Activated naive CD4-positive, alpha-beta T cell (primary cell): ENCODE data around the gene EFCAB6.

ENCODE experiments used
- DNase-seq, 4 experiments: peaks; one replicate each; lab custom pipeline; 2025; lab: John Stamatoyannopoulos, UW

Gene EFCAB6

GRCh38 chr22:43529461-43529860 is 282.6 kb downstream of the EFCAB6 start:
- no peak for DNase-seq

GRCh38 chr22:43528601-43529360 is 283.3 kb downstream of the EFCAB6 start:
- no peak for DNase-seq

DNA sequence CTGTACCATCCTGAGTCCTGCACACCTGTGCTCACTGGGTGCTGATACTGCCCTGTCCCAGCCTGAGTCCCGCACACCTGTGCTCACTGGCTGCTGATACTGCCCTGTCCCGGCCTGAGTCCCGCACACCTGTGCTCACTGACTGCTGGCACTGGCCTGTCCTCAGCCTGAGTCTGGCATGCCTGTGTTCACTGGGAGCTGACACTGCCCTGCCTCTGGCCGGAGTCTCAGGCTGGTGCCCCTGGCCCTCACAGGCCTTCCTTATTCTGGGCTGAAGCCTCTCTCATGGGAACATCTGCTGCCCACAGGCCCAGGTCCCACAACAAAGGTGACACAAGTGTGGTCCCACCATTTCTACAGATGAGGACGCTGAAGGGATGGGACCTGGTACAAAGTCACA is 285.2 kb downstream of the EFCAB6 start:
- no peak for DNase-seq

DNA sequence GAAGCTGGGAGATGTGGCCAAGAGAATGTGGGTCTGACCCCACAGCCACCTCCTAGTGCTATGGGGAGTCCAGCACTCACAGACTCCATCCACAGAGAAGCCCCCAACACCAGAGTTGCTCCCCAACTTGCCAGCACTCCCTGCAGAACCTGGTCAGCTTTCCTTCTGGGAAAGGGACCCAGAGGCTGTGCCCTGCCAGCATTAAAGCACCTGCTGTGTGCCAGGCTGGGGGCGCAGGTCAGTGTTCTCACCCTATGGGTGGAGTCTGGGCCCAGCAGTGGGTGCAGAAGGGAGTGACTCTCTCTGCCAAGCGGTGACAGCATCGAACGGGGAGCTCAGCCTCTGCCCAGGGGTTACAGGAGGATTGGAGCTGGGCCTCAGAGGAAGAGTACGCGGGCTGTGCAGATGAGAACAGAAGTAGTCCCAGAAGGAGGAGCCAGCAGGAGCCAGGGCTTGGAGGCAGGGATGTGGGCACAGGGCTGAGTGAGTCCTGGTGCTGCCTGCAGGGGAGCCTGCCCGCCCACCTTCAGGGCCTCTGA is 285.9 kb downstream of the EFCAB6 start:
- DNase-seq = no peak

- no peak for DNase-seq
These were observed 290.4 kb downstream of the EFCAB6 start for GRCh38 chr22:43521716-43522115.

GRCh38 chr22:43520632-43521039 is 291.5 kb downstream of the EFCAB6 start:
- DNase-seq = no peak

- no peak for DNase-seq
These were observed 295.0 kb downstream of the EFCAB6 start for GRCh38 chr22:43516996-43517635.

DNA sequence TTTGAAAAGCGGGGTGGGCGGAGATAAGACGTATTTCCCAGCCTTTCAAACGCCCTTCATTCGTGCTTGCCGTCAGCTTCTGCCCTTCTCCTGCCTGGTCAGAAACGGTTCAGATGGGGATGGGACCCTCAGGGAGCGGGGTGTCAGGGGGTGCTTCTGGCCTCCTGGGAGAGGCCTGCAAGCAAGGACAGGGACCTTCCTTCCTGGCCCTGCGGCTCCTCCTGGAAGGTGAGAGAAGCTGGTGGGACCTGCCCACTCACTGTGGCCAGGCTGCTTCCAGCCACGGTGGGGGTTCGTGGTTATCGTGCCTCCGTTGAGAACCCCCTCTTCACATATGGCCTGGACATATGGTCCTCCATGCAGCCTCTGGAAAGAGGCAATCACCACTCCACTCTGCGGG is 295.7 kb downstream of the EFCAB6 start:
- DNase-seq = no peak

DNA sequence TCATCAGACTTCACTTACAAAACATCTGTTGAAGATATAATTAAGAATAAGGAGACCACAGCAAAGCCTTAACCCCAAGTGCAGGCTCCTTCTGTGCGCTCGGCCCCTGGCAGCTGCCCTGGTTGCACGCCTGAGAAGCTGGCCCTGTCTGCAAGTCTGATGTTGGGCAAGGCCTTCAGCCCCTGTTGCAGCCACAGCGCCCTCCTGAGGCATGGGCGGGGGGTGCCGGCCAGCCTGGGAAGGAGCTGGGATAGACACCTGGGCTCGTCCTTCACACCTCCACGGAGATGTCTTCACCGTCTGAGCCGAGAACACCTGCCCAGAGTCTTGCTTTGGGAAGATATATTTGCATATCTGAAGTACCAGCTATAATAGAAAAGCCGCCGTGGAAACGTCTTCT is 296.2 kb downstream of the EFCAB6 start:
- DNase-seq = no peak

GRCh38 chr22:43515411-43515810 is 296.7 kb downstream of the EFCAB6 start:
- no peak for DNase-seq

DNA sequence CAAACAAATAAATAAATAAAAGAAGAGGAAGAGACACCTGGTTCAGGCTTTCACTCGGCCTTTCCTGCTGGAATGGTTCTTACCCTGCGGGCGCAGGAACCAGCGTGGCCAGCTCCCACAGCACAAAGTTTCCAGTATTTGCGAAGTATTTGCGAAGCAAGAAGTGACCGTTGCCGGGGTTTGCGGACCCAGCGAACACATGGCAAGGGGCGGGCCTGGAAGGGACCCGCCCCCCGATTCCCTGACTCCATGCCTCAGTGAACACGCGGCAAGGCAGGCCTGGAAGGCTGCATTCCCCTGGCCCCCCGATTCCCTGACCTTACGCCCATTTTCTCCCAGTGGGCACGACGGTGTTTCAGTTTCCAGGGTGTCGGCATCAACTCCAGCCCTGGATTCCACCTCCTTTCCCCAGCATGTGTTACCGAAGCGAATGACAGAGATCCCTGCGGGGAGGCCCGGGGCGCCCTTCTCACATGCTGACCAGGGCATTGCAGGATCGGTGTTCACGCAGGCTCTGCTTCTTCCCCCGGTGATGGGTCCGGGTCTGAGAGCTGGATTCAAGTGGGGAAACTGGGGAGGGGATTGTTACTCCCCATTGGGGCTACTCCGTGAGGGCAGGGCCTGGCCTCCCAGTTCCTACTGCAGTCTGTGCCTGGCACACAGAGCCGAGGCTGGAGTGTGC is 297.5 kb downstream of the EFCAB6 start:
- DNase-seq = no peak

DNA sequence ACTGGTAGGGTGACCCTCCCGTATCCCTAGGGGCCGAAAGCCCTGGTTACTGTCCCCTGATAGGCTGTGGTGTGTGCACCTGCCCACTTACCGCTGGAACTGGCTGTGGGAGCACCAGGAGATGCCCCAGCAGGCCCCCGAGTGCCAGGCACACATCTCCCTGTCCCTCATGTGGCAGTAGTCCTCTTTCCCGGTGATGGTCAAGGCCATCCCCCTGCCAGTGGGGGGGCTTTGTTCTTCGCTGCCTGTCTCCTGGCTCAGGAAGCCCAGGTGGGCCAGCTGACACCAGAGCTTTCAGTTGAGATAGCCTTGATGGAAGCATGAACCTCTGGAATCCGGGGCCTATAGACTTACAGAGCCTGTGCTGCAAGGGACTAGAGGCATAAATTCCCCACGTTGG is 299.8 kb downstream of the EFCAB6 start:
- no peak for DNase-seq

DNA sequence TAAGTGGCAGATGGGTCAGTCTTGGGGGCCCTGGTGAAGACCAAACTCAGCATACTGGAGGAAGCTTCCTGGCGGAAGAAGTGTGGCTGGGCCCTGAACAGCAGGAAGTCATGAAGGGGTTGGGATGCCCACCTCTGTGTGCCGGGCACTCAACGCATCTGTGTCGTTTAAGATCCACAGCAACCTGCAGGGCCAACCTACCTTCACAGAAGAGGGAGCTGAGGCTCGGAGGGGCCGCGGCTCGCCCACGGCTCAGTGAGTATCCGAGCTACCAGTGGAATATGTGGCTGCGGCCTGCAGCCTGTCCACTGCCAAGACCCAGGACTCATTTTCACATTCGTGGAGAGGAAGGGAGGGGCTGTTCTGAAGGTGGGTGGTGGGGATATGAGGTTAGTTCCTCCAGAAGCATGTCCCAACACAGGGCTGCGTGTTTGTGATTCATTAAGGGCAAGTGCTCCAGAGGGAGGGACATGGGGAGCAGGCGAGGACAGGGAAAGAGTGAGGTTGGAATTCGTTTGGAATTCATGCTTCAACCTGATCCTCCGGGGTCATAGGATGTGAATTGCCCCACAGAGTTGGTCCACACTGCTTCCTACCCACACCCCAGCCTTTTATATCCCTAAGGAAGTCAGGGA is 300.7 kb downstream of the EFCAB6 start:
- DNase-seq = no peak

- no peak for DNase-seq
These were observed 301.6 kb downstream of the EFCAB6 start for GRCh38 chr22:43510281-43511070.

DNA sequence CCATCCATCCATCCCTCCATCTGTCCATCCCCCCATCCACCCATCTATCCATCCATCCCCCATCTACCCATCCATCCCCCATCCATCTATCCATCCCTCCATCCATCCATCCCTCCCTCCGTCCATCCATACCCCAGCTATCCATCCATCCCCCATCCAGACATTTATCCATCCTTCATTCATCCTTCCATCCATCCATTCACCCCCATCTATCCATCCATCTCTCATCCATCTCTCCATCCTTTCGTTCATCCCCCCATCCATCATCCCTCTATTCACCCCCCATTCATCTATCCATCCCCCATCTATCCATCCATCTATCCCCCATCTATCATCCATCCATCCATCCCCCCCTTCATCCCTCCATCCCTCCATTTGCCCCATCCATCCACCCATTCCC is 302.8 kb downstream of the EFCAB6 start:
- DNase-seq = no peak

GRCh38 chr22:43508489-43508888 is 303.6 kb downstream of the EFCAB6 start:
- DNase-seq = no peak

DNA sequence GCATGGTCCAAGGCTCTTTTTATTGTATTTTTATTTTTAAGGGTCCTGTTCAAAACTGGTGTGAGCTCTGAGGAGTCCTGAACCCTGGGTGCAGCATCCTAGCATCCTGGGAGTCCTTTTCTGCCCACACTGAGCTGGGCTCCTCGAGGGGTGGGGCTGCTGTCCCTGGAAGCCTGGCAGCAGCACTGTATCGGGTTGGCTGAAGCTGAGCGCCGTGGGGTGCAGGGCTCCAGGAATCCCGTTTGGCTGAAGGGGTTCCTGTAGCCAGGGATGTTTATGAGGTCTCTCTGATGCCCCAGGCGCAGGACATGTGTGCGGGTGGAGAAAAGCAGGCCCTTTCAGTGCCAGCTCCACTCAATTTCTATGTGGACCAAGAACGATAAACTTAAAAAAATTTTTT is 304.9 kb downstream of the EFCAB6 start:
- no peak for DNase-seq

GRCh38 chr22:43506487-43506886 is 305.6 kb downstream of the EFCAB6 start:
- DNase-seq = no peak

DNA sequence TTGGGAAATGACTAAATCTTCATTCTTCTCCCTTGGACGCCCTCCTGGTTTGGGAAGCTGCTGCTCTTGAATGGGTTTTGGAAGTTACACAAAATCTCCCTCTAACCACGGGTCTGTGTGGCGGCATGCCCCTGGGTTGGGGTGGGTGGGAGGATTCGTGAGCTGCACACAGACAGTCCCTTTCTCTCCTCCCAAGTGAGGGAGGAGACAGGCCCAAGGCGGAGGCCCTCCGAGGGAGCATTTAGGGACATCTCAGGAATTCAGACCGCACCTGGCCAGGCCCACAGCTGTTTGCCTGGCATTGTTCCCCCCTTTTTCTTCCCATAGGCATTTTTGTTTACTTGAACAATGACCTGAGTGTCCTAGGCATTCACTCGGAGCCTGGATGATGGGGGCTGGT is 306.2 kb downstream of the EFCAB6 start:
- DNase-seq = no peak

DNA sequence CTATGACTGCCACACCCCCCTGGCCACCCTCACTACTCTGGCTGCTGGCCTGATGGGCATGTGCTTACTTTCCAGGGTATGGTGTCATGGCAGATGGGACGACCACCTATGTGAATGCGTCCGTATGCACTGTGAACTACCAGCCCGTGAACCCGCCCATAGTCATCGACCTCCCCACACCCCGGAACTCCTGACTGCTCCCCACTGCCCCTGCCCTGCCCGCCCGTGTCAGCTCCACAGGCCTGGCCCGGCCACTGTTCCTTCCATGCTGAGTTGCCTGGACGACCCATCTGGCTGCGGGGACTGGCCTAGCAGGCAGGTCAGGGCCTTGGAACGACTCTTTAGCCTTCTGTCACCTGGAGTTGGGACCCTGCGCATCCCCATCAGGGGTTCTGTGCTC is 306.7 kb downstream of the EFCAB6 start:
- DNase-seq = no peak

GRCh38 chr22:43504666-43505261 is 307.3 kb downstream of the EFCAB6 start:
- DNase-seq = no peak
